ENCODE measurements around the gene ZNF408. TPM values are rescaled to one million over a fixed set of nuclear protein-coding genes. Genes with fewer than 3 reads are reported as not detected.

Gene ZNF408
- total RNA-seq, 3 donors from 2014 or later = 8.0 to 13.2 (median 12.8) TPM

GRCh38 chr11:46690702-46691101 lies 10.1 kb upstream of the ZNF408 start:
- Histone ChIP-seq H3K4me3 (no peak overlapping the region), H3K4me1 (ENCODE audit: low read depth) (no peaks in the 10 kb centered on the region), H3K36me3 (ENCODE audit: low read depth) (peaks cover 13% of the 10 kb centered on the region), H3K9me3 (no peaks in the 10 kb centered on the region)
- intact Hi-C loops (cut with DNase I, micrococcal nuclease) = no loop called here
- no peak for DNase-seq
- ATAC-seq = no peak
- TF ChIP-seq CTCF (IDR thresholded peaks at IDR 0.05) = no peak

GRCh38 chr11:46692450-46692849 lies 8.4 kb upstream of the ZNF408 start:
- Histone ChIP-seq H3K36me3 (ENCODE audit: low read depth) (peaks cover 13% of the 10 kb centered on the region), H3K9me3 (no peaks in the 10 kb centered on the region), H3K4me1 (ENCODE audit: low read depth) (no peaks in the 10 kb centered on the region), H3K4me3 (no peak overlapping the region)
- no peak for TF ChIP-seq CTCF (IDR thresholded peaks at IDR 0.05)
- no peak for DNase-seq
- no peak for ATAC-seq
- intact Hi-C loops (cut with DNase I, micrococcal nuclease) = no loop called here

- H3K4me3 ChIP-seq = no peak overlapping the region
- peaks cover 13% of the 10 kb centered on the region for H3K36me3 ChIP-seq (ENCODE audit: low read depth)
- H3K4me1 ChIP-seq (ENCODE audit: low read depth) = no peaks in the 10 kb centered on the region
- DNase-seq = no peak
- TF ChIP-seq CTCF (IDR thresholded peaks at IDR 0.05) = no peak
- intact Hi-C loops (cut with DNase I, micrococcal nuclease) = no loop called here
- ATAC-seq = no peak
- no peaks in the 10 kb centered on the region for H3K9me3 ChIP-seq
Observed at GRCh38 chr11:46693597-46694012, 7.2 kb upstream of the ZNF408 start.

GRCh38 chr11:46694072-46694471 lies 6.8 kb upstream of the ZNF408 start:
- DNase-seq (no peak), ATAC-seq (no peak)
- peaks cover 13% of the 10 kb centered on the region for H3K36me3 ChIP-seq (ENCODE audit: low read depth)
- intact Hi-C loops (cut with DNase I, micrococcal nuclease) = no loop called here
- H3K4me3 ChIP-seq = no peak overlapping the region
- peaks cover 4% of the 10 kb centered on the region for H3K4me1 ChIP-seq (ENCODE audit: low read depth)
- H3K9me3 ChIP-seq = no peaks in the 10 kb centered on the region
- TF ChIP-seq CTCF (IDR thresholded peaks at IDR 0.05) = no peak

- ATAC-seq = no peak
- DNase-seq = no peak
- H3K36me3 ChIP-seq (ENCODE audit: low read depth) = peaks cover 13% of the 10 kb centered on the region
- intact Hi-C loops (cut with DNase I, micrococcal nuclease) = no loop called here
- no peak for TF ChIP-seq CTCF (IDR thresholded peaks at IDR 0.05)
- no peak overlapping the region for H3K4me3 ChIP-seq
- peaks cover 9% of the 10 kb centered on the region for H3K4me1 ChIP-seq (ENCODE audit: low read depth)
- no peaks in the 10 kb centered on the region for H3K9me3 ChIP-seq
Observed at GRCh38 chr11:46694607-46695006, 6.2 kb upstream of the ZNF408 start.
